ENCODE data around the gene TRMT112.

The TRMT112 gene

DNA sequence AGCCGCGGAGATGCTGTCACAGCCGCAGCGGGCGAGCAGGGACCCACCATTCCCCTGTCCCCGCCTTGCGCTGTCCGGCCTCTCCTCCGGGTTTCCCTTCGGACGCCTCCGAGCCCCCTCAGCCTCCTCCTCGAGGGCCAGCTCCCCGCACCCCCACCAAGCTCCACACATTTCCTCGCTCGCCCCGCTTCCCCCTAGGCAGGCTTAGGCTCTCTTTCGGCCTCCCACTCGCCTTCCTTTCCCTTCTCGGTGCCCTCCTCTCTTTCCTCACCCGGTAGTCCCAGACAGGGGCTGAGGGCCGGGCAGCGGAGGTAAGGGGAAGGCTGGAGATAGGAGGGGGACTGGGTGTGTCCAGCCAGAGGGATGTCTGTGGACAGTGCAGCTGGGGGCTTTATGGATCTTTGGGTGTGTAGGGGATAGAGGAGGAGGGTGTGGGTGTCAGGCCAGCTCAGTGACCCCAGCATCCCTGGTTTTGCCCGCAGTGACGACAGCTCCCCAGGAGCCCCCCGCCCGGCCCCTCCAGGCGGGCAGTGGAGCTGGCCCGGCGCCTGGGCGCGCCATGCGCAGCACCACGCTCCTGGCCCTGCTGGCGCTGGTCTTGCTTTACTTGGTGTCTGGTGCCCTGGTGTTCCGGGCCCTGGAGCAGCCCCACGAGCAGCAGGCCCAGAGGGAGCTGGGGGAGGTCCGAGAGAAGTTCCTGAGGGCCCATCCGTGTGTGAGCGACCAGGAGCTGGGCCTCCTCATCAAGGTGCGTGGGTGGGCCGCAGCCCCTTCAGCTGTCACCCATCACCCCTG lies 24.7 kb downstream of the TRMT112 start:
- no peak for DNase-seq (ENCODE audit: low read depth, low spot score)

GRCh38 chr11:64291752-64292459 lies 25.5 kb downstream of the TRMT112 start:
- no peak for DNase-seq (ENCODE audit: low read depth, low spot score)

GRCh38 chr11:64291262-64291751 lies 26.1 kb downstream of the TRMT112 start, which contains the start of gene KCNK4:
Gene KCNK4 (plus strand): TSS chr11:64291302. CDS start chr11:64293019, 1,717 bp downstream.
- no peak for DNase-seq (ENCODE audit: low read depth, low spot score)

- DNase-seq (ENCODE audit: low read depth, low spot score) = no peak
Observed at GRCh38 chr11:64290352-64291261, 26.8 kb downstream of the TRMT112 start.

GRCh38 chr11:64289002-64289564 lies 28.3 kb downstream of the TRMT112 start:
- DNase-seq (ENCODE audit: low read depth, low spot score) = no peak

- no peak for DNase-seq (ENCODE audit: low read depth, low spot score)
Observed at GRCh38 chr11:64288353-64288750, 29.0 kb downstream of the TRMT112 start.

DNA sequence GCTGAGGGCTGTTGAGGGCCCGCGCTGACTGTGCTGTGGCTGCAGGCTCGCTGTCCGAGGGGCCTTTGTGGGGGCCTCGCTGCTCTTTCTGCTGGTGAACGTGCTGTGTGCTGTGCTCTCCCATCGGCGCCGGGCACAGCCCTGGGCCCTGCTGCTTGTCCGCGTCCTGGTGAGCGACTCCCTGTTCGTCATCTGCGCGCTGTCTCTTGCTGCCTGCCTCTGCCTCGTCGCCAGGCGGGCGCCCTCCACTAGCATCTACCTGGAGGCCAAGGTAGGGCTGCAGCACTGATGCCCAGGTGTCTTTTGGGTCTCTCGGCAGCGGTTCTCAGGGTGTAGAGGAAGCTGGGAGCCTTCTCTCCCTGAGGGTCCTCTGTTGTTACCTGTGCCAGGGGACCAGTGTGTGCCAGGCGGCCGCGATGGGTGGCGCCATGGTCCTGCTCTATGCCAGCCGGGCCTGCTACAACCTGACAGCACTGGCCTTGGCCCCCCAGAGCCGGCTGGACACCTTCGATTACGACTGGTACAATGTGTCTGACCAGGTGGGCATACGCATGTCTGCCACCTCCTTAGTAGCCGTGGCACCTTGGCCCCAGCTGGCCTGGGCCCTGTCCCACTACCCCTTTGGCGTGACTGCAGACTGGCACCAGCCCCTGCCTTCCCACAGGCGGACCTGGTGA lies 29.5 kb downstream of the TRMT112 start:
- DNase-seq (ENCODE audit: low read depth, low spot score) = no peak

GRCh38 chr11:64286801-64287159 lies 30.6 kb downstream of the TRMT112 start:
- no peak for DNase-seq (ENCODE audit: low read depth, low spot score)

- DNase-seq (ENCODE audit: low read depth, low spot score) = no peak
Observed at GRCh38 chr11:64285885-64286800, 31.2 kb downstream of the TRMT112 start.

DNA sequence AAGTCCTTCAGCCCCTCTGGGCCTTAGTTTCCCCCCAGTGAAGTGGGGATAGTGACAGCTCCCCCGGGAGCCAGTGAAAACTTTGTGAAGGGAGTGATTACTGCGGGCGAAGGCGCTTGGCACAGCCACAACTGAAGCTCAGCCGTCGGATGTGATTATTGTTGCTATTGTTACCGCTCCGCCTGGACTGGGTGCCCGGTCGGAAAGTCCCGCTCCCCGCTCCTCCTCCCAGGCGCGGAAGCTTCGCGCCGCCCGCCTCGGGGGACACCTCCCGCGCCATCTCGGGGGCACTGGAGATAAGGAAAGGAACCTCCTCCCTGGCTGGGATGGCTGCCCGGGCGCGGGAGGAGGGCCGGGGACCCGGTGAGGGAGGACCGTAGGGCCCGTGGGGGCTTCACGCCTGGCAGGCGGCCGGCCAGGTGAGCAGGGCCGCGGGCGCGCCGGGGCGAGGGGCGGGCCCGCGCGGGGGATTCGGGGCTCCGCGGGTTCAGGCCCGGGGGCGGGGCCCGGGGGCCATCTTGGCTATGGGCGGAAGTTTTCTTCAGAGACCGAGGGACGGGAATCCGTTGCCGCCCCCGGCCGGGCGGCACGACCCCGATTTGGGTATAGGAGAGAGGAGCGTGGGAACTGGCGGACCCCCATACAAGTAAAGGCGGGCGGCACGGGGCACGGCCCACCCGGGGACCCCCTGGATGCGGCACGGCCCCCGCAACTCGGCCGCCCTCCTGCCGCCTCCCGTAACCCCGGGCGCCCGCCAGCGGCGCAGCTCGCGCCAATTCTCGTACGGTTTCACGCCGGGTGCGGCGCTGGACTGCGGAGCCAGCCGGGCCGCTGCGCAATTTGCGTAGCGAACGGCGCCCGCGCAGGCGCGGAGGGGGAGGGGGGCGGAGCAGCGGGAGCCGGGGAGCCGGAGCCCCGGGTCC lies 32.1 kb downstream of the TRMT112 start, which contains the start of gene GPR137:
GPR137 (plus strand) TSS at position 887 of the 923 bp plus-strand sequence. CDS start 677 bp downstream, outside the sequence.
- DNase-seq (ENCODE audit: low read depth, low spot score) = no peak

DNA sequence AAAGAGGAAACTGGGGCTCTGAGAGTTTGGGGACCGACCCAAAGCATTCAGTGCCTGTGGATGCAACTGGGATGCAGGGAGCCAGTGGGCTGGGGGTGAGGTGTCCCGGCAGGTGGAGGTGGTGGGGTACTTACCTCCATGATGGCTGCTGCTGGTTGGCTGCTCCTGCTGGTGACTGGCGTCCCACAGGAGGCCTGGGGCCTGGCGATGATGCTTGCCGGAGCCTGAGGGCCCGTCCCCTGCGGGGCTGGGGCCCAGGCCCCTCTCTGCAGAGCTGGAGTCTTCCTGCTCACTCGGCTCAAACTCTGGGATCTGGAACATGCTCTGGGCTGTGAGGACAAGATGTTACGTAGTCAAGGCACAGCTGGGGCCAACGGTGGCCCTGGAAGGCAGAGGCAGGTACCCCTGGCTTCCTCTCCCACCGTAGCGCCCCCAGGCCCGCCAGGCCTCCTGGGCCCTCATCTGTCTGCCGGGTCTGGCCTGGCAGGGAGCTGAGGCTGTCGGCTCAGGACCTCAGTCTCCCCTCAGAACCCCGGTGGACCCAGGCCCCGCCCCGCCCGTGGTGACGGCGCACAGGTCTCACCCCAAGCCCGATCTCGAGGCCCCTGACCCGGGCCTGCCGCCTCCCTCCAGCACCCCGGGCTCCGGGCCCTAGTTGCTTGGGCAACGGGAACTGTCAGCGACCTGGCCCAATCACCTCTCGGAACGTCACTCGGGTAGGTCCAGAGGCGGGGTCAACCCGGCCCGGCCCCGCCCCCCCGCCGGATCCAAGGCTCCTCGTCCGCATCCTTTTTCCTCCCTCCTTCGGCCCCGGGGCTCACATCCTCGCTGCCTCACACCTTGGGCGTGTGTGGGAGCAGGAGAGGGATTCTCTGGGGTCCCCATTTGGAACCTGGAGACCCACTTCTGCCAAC lies 33.1 kb downstream of the TRMT112 start, which contains the start of gene BAD:
BAD (minus strand) TSS at position 618 of the 914 bp plus-strand sequence; CDS start at position 321, 297 bp downstream.
- no peak for DNase-seq (ENCODE audit: low read depth, low spot score)

DNA sequence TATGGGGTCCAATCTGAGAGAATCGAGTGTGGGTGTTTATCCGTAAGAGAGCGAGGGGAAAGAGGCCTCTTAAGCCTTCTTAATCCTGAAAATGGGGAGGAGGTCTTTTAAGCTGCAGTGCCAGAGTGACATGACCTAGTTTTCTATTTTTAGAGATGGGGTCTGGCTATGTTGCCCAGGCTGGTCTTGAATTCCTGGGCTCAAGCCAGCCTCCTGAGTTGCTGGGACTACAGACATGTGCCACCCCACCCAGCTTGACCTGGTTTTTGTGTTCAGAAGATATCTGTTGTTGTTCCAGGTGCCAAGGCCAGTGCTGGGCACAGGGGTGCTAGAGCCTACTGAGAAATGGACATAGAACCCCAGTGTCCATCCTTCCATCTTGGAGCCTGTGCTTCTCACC lies 34.3 kb downstream of the TRMT112 start:
- no peak for DNase-seq (ENCODE audit: low read depth, low spot score)

DNA sequence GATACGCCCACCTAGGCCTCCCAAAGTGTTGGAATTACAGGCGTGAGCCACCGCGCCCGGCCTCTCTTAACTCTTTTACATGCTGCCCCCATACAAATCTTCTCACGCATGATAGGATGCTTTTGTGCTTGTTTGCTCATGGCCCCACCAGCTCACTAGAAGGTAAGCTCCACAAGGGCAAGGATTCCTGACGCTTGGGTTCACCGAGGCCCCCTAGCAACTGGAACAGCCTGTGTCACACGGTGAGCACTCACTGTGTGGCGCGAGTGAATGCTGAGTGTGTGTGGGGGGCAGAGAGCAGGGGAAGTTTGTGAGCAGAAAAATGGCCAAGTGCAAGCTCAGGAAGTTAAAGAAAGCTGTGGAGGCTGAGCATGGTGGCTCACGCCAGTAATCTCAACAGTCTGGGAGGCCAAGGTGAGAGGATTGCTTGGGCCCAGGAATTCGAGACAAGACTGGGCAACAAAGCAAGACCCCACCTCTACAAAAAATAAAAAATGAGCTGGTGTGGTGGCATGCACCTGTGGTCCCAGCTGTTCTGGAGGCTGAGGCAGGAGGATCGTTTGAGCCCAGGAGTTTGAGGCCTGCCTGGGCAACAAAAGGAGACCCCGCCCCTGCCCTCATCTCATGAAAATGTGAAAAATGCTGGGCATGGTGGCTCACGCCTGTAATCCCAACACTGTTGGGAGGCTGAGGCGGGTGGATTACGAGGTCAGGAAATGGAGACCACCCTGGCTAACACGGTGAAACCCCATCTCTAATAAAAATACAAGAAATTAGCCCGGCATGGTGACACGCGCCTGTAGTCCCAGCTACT lies 35.2 kb downstream of the TRMT112 start:
- no peak for DNase-seq (ENCODE audit: low read depth, low spot score)

DNA sequence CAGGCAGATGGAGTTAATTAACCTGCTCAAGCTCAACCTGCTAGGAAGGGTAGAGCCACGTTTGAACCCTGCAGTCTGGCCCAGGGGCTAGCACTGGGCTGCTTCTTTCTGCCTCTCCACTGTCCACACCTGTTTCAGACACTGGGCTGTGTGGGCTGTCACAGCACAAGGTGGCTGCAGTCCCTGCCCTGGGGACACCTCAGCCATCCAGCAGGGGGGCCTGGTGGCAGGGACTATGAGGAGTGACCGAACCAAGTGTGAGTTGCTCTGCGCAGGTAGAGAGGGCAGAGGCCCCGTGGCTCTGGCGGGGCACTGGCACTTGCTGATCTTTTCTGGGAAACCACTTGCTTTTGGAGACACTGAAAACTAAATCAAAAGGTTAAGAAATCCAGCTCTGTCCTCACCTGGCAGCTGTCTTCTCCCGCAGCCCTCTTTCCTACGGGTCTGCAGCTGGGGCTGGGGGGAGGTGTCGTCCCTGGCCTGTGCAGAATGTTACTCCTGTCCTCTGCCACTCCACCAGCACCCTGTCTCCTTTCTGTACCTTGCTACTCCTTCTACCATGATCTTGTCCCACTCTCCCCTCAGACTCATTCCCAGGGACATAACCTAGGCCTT lies 38.7 kb downstream of the TRMT112 start:
- DNase-seq (ENCODE audit: low read depth, low spot score) = no peak

DNA sequence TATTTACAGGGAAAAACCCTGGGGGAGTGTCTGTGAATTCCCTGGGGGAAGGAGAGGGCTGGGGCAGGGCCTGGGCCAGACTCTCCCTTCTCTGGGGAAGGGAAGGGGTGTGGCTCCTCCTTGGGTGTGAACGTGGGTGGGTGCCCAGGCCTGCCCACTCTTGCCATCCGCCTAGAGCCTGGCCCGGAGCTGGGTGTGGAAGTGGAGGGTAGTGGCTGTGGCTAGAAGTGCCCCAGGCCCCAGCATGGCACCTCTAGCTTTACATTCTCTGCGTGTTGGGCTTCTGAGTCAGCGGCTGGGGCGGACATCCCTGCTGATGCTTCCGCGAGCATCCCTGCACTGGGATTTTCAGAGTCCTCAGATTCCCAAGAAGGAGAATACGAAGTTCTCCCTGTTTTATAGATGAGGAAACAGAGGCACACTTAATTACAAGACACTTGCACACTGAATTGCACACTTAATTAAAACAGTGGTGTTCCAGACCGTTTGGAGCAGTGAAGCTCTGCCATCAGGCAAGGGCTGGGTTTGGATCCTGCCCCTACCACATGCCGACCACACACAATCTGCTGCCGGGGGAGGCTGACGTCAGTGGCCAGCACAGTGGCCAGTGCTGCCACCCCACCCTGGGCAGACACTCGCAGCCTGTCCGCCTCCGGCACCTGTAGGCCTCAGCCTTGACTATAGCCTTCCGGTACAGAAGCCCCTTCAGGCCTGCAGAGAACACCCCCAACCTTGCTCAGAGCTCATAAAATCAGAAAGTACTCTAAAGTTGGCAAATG lies 40.5 kb downstream of the TRMT112 start:
- no peak for DNase-seq (ENCODE audit: low read depth, low spot score)
